HL-60 (cell line): ENCODE results near the gene P4HA2.

Experiments used
- CTCF ChIP-seq: IDR thresholded peaks from one replicate; pipeline ENCODE4 v1.5.1; 2011; ENCODE audit warnings: low read length, control low read depth, inconsistent platforms; ENCODE audit not compliant: insufficient read depth
- GABPA ChIP-seq: IDR thresholded peaks from 2 replicates; pipeline ENCODE4 v1.6.1; 2012; ENCODE audit warnings: low read depth
- POLR2AphosphoS5 ChIP-seq: IDR thresholded peaks from 2 replicates; pipeline ENCODE4 v1.6.1; 2012; ENCODE audit warnings: low read depth
- SPI1 ChIP-seq: IDR thresholded peaks from 2 replicates; pipeline ENCODE4 v1.6.1; 2012; ENCODE audit warnings: low read depth, mild to moderate bottlenecking, borderline replicate concordance
- TF ChIP-seq, protein P1 (sequence below): IDR thresholded peaks from 2 replicates; pipeline ENCODE4 v1.6.1; 2012; ENCODE audit warnings: low read depth; ENCODE audit not compliant: insufficient replicate concordance

GRCh38 chr5:132270706-132271105 is 43.1 kb upstream of the P4HA2 start:
- TF ChIP-seq CTCF (no peak), GABPA (no peak), POLR2AphosphoS5 (no peak), SPI1 (no peak)
- TF ChIP-seq, protein P1, sequence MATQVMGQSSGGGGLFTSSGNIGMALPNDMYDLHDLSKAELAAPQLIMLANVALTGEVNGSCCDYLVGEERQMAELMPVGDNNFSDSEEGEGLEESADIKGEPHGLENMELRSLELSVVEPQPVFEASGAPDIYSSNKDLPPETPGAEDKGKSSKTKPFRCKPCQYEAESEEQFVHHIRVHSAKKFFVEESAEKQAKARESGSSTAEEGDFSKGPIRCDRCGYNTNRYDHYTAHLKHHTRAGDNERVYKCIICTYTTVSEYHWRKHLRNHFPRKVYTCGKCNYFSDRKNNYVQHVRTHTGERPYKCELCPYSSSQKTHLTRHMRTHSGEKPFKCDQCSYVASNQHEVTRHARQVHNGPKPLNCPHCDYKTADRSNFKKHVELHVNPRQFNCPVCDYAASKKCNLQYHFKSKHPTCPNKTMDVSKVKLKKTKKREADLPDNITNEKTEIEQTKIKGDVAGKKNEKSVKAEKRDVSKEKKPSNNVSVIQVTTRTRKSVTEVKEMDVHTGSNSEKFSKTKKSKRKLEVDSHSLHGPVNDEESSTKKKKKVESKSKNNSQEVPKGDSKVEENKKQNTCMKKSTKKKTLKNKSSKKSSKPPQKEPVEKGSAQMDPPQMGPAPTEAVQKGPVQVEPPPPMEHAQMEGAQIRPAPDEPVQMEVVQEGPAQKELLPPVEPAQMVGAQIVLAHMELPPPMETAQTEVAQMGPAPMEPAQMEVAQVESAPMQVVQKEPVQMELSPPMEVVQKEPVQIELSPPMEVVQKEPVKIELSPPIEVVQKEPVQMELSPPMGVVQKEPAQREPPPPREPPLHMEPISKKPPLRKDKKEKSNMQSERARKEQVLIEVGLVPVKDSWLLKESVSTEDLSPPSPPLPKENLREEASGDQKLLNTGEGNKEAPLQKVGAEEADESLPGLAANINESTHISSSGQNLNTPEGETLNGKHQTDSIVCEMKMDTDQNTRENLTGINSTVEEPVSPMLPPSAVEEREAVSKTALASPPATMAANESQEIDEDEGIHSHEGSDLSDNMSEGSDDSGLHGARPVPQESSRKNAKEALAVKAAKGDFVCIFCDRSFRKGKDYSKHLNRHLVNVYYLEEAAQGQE, result no peak
